Tibial nerve (tissue), 4 donors: ENCODE data around the gene BIRC6.

Experiments used
- EP300 ChIP-seq, 2 donors: sonication (generic); formaldehyde crosslinking; IDR thresholded peaks; one replicate each; pipeline ENCODE4 v1.6.1; 2017; ENCODE audit warnings: antibody characterized with exemption in 2 of 2, mild to moderate bottlenecking in 1 of 2
- POLR2A ChIP-seq, 2 donors: fragments of 450-650 bp; IDR thresholded peaks; one replicate each; pipeline ENCODE4 v1.6.1; 2017; ENCODE audit warnings: antibody characterized with exemption in 2 of 2, mild to moderate bottlenecking in 2 of 2, moderate library complexity in 2 of 2
- TF ChIP-seq, protein P1 (sequence below), 5 experiments: fragments of 200-600 bp in 3 of 5; fragments of 450-650 bp in 2 of 5; sonication (generic) in 3 of 5; IDR thresholded peaks; one replicate each; pipeline ENCODE4 v1.5.1; 2016 to 2019; ENCODE audit warnings: antibody characterized with exemption in 5 of 5, mild to moderate bottlenecking in 3 of 5, moderate library complexity in 2 of 5

DNA sequence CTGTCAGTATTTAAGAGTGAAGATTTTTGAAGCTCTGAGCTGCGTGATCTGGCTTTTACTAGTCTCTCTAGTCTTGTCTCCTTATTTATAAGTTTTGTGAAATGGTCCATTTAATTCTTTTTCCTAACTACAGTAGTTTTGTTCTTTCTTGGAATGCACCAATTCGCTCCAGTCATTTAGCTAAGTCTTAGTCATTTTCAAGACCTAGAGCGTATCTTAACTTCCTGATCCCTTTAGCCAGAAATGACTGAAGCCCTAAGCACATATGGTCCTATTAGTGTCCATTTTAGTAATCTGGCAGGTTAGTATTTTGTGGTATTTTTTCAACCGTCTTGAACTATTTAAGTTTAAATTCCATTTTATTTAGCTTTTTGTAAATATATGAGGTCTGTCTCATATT lies 3.6 kb downstream of the BIRC6 start:
- TF ChIP-seq, protein P1, sequence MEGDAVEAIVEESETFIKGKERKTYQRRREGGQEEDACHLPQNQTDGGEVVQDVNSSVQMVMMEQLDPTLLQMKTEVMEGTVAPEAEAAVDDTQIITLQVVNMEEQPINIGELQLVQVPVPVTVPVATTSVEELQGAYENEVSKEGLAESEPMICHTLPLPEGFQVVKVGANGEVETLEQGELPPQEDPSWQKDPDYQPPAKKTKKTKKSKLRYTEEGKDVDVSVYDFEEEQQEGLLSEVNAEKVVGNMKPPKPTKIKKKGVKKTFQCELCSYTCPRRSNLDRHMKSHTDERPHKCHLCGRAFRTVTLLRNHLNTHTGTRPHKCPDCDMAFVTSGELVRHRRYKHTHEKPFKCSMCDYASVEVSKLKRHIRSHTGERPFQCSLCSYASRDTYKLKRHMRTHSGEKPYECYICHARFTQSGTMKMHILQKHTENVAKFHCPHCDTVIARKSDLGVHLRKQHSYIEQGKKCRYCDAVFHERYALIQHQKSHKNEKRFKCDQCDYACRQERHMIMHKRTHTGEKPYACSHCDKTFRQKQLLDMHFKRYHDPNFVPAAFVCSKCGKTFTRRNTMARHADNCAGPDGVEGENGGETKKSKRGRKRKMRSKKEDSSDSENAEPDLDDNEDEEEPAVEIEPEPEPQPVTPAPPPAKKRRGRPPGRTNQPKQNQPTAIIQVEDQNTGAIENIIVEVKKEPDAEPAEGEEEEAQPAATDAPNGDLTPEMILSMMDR (IDR thresholded peaks at IDR 0.05) = no peak
- TF ChIP-seq POLR2A (IDR thresholded peaks at IDR 0.05) (no peak), EP300 (IDR thresholded peaks at IDR 0.05) (no peak)
